GM12891 (cell line): Measurements from ENCODE around the gene COX15.
A peak's percentile ranks its signal among the peaks of the same experiment; 100 is the strongest.
"Not testable (repeated sequence)": the region's sequence is repeated elsewhere in the genome, so short reads cannot be mapped to it uniquely, and the experiment has no call there.

Experiments
- DNase-seq: peaks from one replicate; pipeline ENCODE4 v3.0.0; 2011; ENCODE audit warnings: low spot score; ENCODE audit not compliant: insufficient read length
- FAIRE-seq: peaks from 2 replicates; lab custom pipeline; 2011; peaks lifted over from hg19 to GRCh38; lab: Jason Lieb, UNC
- PAX5 ChIP-seq: IDR thresholded peaks from 2 replicates; pipeline ENCODE4 v1.6.1; 2011; ENCODE audit warnings: low read length, moderate library complexity, mild to moderate bottlenecking; ENCODE audit not compliant: insufficient read depth, severe bottlenecking
- POLR2A ChIP-seq: IDR thresholded peaks from 2 replicates; pipeline ENCODE4 v1.6.1; 2011; ENCODE audit warnings: low read depth, low read length, control low read depth
- POLR2AphosphoS5 ChIP-seq: IDR thresholded peaks from 2 replicates; pipeline ENCODE4 v1.6.1; 2011; ENCODE audit warnings: low read depth, low read length, control low read depth
- POU2F2 ChIP-seq: IDR thresholded peaks from 2 replicates; pipeline ENCODE4 v1.6.1; 2011; ENCODE audit warnings: low read depth, mild to moderate bottlenecking, control low read depth, low read length, moderate library complexity
- SPI1 ChIP-seq: IDR thresholded peaks from 2 replicates; pipeline ENCODE4 v1.6.1; 2011; ENCODE audit warnings: low read depth, low read length, control low read depth
- TAF1 ChIP-seq: IDR thresholded peaks from 2 replicates; pipeline ENCODE4 v1.6.1; 2011; ENCODE audit warnings: low read depth, low read length, control low read depth

COX15 gene

GRCh38 chr10:99742701-99743100 is 10.8 kb upstream of the COX15 start:
- DNase-seq (no peak), FAIRE-seq (no peak)
- TF ChIP-seq TAF1: no peak
- TF ChIP-seq POLR2A: no peak

DNA sequence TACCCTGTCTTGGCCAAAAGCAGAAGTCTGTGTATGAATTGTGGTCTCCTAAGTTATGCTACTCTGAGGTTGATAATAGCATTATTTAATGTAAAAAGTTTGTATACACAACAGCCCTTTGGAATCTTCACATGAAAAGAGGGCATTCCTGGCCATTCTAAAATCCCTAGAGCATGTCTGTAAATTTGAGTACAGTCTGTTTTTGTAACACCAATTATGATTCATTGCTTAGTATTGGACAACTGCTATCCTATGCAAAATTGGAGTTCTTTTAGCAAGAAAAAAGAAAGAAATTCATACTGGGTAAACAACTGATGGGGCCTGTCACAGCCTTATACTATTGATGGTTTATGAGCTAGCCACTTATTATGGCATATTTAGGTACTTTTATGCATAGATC is 10.3 kb upstream of the COX15 start:
- DNase-seq (no peak), FAIRE-seq (no peak)
- TF ChIP-seq TAF1 (no peak), POLR2A (no peak), PAX5 (no peak), POU2F2 (no peak), SPI1 (no peak), POLR2AphosphoS5 (no peak)

DNA sequence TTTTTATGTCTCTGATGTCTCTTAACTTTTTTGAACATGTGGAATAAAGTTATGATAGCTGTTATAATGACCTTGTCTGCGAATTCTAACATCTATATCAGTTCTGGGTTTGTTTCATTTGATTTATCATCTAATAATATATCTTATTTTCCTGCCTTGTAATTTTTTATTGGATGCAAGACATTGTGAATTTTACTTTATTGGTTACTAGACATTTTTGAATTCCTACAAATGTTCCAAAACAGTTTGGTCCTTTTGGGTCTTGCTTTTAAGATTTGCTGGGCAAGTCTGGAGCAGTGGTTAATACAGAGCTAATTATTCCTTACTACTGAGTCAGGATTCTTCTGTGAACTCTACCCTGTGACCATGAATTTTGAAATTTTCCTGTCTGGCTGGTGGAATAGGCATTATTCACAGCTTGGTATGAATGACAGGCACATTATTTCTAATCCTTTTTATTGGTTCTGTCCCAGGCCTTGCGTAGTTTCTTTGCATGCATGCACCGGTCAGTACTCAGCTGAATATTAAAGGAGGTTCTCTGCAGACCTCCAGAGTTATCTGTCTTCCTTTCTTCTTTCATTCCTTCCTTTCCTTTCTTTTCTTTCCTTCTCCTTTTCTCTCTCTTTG is 9.1 kb upstream of the COX15 start:
- DNase-seq (no peak), FAIRE-seq (peak; percentile 51)
- TF ChIP-seq PAX5: no peak
- TF ChIP-seq POLR2AphosphoS5: no peak
- no peak for TF ChIP-seq SPI1
- no peak for TF ChIP-seq POU2F2
- no peak for TF ChIP-seq POLR2A
- no peak for TF ChIP-seq TAF1

- no peak for TF ChIP-seq POU2F2
- no peak for TF ChIP-seq POLR2AphosphoS5
- no peak for FAIRE-seq
- DNase-seq: no peak
Measured at GRCh38 chr10:99740260-99740659, 8.3 kb upstream of the COX15 start.

DNA sequence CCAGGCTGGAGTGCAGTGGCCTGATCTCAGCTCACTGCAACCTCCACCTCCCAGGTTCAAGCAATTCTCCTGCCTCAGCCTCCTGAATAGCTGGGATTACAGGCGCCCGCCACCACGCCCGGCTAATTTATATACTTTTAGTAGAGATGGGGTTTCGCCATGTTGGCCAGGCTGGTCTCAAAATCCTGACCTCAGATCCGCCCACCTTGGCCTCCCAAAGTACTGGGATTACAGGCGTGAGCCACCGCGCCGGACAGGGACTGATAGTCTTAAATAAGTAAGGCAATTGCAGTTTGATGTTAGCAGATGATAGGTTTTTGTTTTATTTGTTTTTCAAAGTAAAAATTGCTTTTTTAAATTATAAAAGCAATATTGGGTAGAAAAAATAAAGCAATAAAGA is 2.2 kb upstream of the COX15 start:
- FAIRE-seq, DNase-seq: not testable (repeated sequence)

- DNase-seq (no peak), FAIRE-seq (no peak)
- TF ChIP-seq POLR2A: no peak
- no peak for TF ChIP-seq TAF1
- no peak for TF ChIP-seq SPI1
- no peak for TF ChIP-seq PAX5
- no peak for TF ChIP-seq POLR2AphosphoS5
- TF ChIP-seq POU2F2: no peak
Measured at GRCh38 chr10:99733366-99733765, 1.4 kb upstream of the COX15 start.

DNA sequence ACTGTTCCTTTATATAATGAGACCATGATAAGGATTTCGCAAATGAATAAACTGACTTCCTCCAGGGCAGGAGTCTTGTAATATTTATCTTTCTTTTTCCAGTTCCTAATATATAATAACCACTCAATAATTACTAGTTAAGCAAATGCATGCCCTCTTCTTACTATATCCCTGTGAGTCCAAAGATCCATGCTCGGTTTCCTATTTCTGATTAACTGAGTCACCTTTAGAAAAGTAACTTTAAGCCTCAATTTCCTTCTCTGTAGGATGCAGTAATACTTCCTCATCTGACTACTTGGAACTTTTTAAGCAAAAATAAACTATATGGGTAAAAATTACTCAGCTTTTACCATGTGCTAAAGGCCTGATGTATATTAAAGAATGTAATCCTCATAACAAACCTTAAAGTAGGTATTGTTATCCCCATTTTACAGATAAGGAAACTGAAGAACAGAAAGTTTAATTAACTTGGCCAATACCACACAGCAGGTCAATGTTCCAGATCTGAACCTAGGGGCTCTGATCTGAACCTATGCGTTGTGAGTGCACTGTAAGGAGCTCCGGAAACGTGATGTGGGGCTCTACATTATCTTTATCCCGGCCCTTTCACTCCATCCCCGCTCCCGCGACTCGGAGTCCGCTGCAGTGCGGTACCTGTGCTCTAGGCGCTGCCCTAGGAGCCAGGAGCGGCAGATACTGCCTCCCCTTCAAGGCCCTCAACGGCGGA is 458 bp downstream of the COX15 start:
- FAIRE-seq (no peak), DNase-seq (no peak)
- TF ChIP-seq POLR2AphosphoS5 (no peak), SPI1 (no peak), TAF1 (no peak), POU2F2 (no peak; the same call in 1 of the 2 replicates), PAX5 (no peak)

DNA sequence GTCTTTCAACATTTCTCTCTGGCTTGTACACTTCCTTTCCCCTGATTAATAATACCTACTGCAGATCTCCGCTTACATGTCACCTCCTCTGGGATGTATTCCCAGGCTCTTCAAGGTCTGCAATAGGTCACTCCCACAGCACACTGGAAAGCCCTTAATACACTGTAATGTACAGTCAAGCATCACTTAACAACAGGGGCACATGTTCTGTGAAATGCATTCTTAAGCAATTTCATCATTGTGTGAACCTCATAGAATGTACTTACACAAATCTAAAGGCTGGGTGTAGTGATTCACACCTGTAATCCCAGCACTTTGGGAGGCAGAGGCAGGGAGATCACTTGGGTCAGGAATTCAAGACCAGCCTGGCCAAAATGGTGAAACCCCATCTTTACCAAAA is 1.9 kb downstream of the COX15 start:
- no peak for FAIRE-seq
- no peak for DNase-seq
- TF ChIP-seq POLR2A (no peak), SPI1 (no peak), POU2F2 (no peak), POLR2AphosphoS5 (no peak), PAX5 (no peak), TAF1 (no peak)

DNA sequence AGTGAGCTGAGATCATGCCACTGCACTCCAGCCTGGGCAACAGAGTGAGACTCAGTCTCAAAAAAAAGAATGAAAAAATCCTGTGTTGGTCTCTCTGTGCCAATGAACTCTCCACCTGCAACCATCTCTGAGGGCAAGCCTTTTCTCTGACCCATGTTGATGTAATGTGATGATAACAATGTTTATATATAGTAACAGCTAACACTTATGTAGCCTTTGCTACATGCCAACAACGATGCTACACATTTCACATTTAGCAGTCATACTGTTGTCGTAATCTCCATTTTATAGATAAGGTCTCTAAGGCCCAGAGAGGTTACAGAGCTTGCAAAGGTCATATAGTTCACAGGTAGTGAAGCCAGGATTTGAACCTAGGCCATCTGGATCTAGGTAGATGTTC is 11.5 kb downstream of the COX15 start:
- FAIRE-seq (no peak), DNase-seq (no peak)
- no peak for TF ChIP-seq SPI1
- TF ChIP-seq PAX5: no peak
- TF ChIP-seq POLR2AphosphoS5: no peak
- no peak for TF ChIP-seq TAF1
- TF ChIP-seq POLR2A: no peak
- no peak for TF ChIP-seq POU2F2

- no peak for FAIRE-seq
- no peak for TF ChIP-seq PAX5
- TF ChIP-seq TAF1: no peak
- TF ChIP-seq SPI1: no peak
- DNase-seq: no peak
Measured at GRCh38 chr10:99714446-99714845, 17.5 kb downstream of the COX15 start.
